SK-N-SH treated with all-trans-retinoic acid at 6 μM for 48 hours (cell line): ENCODE measurements around the gene UMPS.

ENCODE experiments used
- ATAC-seq: fragments of 200-7000 bp; cut with Tn5 transposase; 3 replicates; pipeline ENCODE4 v1.9.1; 2020; ENCODE audit warnings: mild to moderate bottlenecking, moderate library complexity
- ARNTL ChIP-seq: fragments of 450-650 bp; formaldehyde crosslinking; IDR thresholded peaks from 2 replicates; pipeline ENCODE4 v1.5.0; 2020; ENCODE audit warnings: low read depth, mild to moderate bottlenecking, moderate library complexity, borderline replicate concordance
- BACH2 ChIP-seq: fragments of 250-450 bp; sonication (Bioruptor Pico); IDR thresholded peaks from 2 replicates; pipeline ENCODE4 v1.9.0; 2021; ENCODE audit warnings: mild to moderate bottlenecking, borderline replicate concordance
- CSDC2 ChIP-seq: fragments of 250-450 bp; sonication (Bioruptor Pico); IDR thresholded peaks from 2 replicates; pipeline ENCODE4 v1.5.0; 2020; ENCODE audit warnings: mild to moderate bottlenecking, moderate library complexity
- GLIS3 ChIP-seq: fragments of 250-450 bp; sonication (Bioruptor Pico); IDR thresholded peaks from 2 replicates; pipeline ENCODE4 v1.5.0; 2020; ENCODE audit warnings: mild to moderate bottlenecking, moderate library complexity
- ISL1 ChIP-seq: fragments of 250-450 bp; sonication (Bioruptor Pico); IDR thresholded peaks from 2 replicates; pipeline ENCODE4 v2.1.2; 2022; ENCODE audit warnings: mild to moderate bottlenecking, moderate library complexity
- OSR1 ChIP-seq: fragments of 250-450 bp; sonication (Bioruptor Pico); IDR thresholded peaks from 2 replicates; pipeline ENCODE4 v1.8.0; 2022; ENCODE audit warnings: moderate library complexity, mild to moderate bottlenecking, inconsistent platforms
- PATZ1 ChIP-seq: fragments of 250-450 bp; sonication (Bioruptor Pico); IDR thresholded peaks from 2 replicates; pipeline ENCODE4 v1.8.0; 2020; ENCODE audit warnings: mild to moderate bottlenecking, moderate library complexity, borderline replicate concordance
- POU6F1 ChIP-seq: fragments of 250-450 bp; sonication (Bioruptor Pico); IDR thresholded peaks from 2 replicates; pipeline ENCODE4 v1.8.0; 2021; ENCODE audit warnings: low read depth, mild to moderate bottlenecking, moderate library complexity, borderline replicate concordance
- RARB ChIP-seq: fragments of 250-450 bp; sonication (Bioruptor Pico); IDR thresholded peaks from 2 replicates; pipeline ENCODE4 v1.8.0; 2021; ENCODE audit warnings: mild to moderate bottlenecking, moderate library complexity
- SNAI2 ChIP-seq: fragments of 250-450 bp; sonication (Bioruptor Pico); IDR thresholded peaks from 2 replicates; pipeline ENCODE4 v1.5.0; 2020; ENCODE audit warnings: mild to moderate bottlenecking, moderate library complexity
- TCF4 ChIP-seq: fragments of 250-450 bp; sonication (Bioruptor Pico); IDR thresholded peaks from 2 replicates; pipeline ENCODE4 v1.8.0; 2021; ENCODE audit warnings: mild to moderate bottlenecking, moderate library complexity, borderline replicate concordance
- TOX ChIP-seq: fragments of 250-450 bp; sonication (Bioruptor Pico); IDR thresholded peaks from 2 replicates; pipeline ENCODE4 v1.8.0; 2021; ENCODE audit warnings: mild to moderate bottlenecking, moderate library complexity, borderline replicate concordance
- TSHZ2 ChIP-seq: fragments of 250-450 bp; sonication (Bioruptor Pico); IDR thresholded peaks from 2 replicates; pipeline ENCODE4 v1.5.0; 2020; ENCODE audit warnings: mild to moderate bottlenecking, moderate library complexity
- ZC3H10 ChIP-seq: fragments of 250-450 bp; sonication (Bioruptor Pico); IDR thresholded peaks from 2 replicates; pipeline ENCODE4 v1.5.1; 2021; ENCODE audit warnings: mild to moderate bottlenecking, moderate library complexity
- ZFP3 ChIP-seq: fragments of 250-450 bp; sonication (Bioruptor Pico); IDR thresholded peaks from 2 replicates; pipeline ENCODE4 v1.5.0; 2020; ENCODE audit warnings: mild to moderate bottlenecking, moderate library complexity
- ZNF70 ChIP-seq: fragments of 450-650 bp; formaldehyde crosslinking; IDR thresholded peaks from 2 replicates; pipeline ENCODE4 v1.5.0; 2020; ENCODE audit warnings: mild to moderate bottlenecking, moderate library complexity
- ZNF8 ChIP-seq: fragments of 450-650 bp; formaldehyde crosslinking; IDR thresholded peaks from 2 replicates; pipeline ENCODE4 v1.5.0; 2020; ENCODE audit warnings: mild to moderate bottlenecking, moderate library complexity
- TF ChIP-seq, protein P1 (sequence below): fragments of 250-450 bp; sonication (Bioruptor Pico); IDR thresholded peaks from 2 replicates; pipeline ENCODE4 v1.5.1; 2021; ENCODE audit warnings: mild to moderate bottlenecking, moderate library complexity

Gene UMPS

DNA sequence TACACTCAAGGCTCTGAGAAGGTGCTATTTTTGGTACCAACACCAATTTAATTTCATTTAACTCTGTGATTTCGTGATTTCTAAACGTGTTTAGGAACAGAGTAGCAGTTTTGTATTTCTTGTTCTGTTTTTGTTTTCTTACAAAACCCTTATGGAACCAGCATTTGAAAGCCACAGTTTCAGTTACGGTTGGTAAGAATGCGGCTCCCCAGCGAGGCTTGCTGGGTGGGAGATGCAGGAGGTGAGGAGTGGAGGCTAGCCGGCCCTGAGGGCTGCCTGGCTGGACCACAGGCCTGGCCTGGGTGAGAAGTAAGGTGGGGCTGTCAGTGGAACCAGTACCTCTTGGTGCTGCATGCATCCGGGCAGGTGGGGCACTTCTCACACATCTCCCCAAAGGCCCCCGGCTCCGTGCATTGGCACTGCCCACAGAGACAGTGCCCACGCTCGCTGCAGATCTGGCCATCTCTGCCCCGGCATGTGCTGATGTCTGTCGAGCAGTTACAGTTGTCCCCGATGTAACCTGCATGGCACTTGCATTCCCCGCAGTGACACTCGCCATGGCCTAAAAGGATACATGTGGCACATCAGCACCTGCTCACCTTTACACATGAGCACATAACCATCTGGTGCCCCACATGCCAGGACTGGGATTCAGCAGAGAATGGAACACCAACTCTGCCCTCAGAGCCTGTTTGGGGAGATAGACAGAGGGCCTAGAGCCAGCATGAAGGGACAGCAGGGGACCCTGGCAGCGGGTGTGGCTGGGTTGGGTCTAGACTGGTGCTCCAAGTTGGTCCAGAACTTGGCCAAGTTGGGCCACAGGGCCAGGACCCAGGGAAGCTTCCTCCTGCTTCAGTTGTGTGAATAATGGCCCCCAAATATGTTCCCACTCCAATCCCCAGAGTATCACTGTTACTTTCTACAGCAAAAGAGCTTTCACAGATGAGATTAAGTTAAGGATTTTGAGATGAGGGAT lies 43.4 kb downstream of the UMPS start:
- TF ChIP-seq ISL1 (CRISPR knock-in tag) (no peak), TOX (CRISPR knock-in tag) (no peak), TSHZ2 (CRISPR knock-in tag) (no peak), TCF4 (no peak), OSR1 (CRISPR knock-in tag) (no peak), BACH2 (CRISPR knock-in tag) (no peak), GLIS3 (CRISPR knock-in tag) (no peak), ARNTL (CRISPR knock-in tag) (no peak), ZFP3 (no peak), PATZ1 (no peak)
- ATAC-seq: no peak

GRCh38 chr3:124774327-124774718 lies 44.1 kb downstream of the UMPS start:
- ATAC-seq: peak; percentile 55
- 0 out of 2 replicates have a peak, but pooled peaks have one; percentile 39 for TF ChIP-seq TSHZ2 (CRISPR knock-in tag)
- TF ChIP-seq BACH2 (CRISPR knock-in tag): no peak
- peak; percentile 51 for TF ChIP-seq ISL1 (CRISPR knock-in tag)
- TF ChIP-seq CSDC2 (CRISPR knock-in tag): 0 out of 2 replicates have a peak, but pooled peaks have one; percentile 53

- no peak for ATAC-seq
- TF ChIP-seq OSR1 (CRISPR knock-in tag) (no peak), GLIS3 (CRISPR knock-in tag) (no peak), TSHZ2 (CRISPR knock-in tag) (no peak), ZFP3 (no peak), PATZ1 (no peak), POU6F1 (CRISPR knock-in tag) (no peak), BACH2 (CRISPR knock-in tag) (no peak), ZNF8 (CRISPR knock-in tag) (no peak), CSDC2 (CRISPR knock-in tag) (no peak), SNAI2 (CRISPR knock-in tag) (no peak), RARB (CRISPR knock-in tag) (no peak), ZC3H10 (no peak), ZNF70 (CRISPR knock-in tag) (no peak), ISL1 (CRISPR knock-in tag) (no peak)
- TF ChIP-seq, protein P1, sequence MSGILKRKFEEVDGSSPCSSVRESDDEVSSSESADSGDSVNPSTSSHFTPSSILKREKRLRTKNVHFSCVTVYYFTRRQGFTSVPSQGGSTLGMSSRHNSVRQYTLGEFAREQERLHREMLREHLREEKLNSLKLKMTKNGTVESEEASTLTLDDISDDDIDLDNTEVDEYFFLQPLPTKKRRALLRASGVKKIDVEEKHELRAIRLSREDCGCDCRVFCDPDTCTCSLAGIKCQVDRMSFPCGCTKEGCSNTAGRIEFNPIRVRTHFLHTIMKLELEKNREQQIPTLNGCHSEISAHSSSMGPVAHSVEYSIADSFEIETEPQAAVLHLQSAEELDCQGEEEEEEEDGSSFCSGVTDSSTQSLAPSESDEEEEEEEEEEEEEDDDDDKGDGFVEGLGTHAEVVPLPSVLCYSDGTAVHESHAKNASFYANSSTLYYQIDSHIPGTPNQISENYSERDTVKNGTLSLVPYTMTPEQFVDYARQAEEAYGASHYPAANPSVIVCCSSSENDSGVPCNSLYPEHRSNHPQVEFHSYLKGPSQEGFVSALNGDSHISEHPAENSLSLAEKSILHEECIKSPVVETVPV (CRISPR knock-in tag): no peak
These were observed 44.7 kb downstream of the UMPS start for GRCh38 chr3:124774841-124775402.
